ENCODE data around the gene TEX101.
"Not testable (repeated sequence)": the region's sequence is repeated elsewhere in the genome, so short reads cannot be mapped to it uniquely, and the experiment has no call there.

DNA sequence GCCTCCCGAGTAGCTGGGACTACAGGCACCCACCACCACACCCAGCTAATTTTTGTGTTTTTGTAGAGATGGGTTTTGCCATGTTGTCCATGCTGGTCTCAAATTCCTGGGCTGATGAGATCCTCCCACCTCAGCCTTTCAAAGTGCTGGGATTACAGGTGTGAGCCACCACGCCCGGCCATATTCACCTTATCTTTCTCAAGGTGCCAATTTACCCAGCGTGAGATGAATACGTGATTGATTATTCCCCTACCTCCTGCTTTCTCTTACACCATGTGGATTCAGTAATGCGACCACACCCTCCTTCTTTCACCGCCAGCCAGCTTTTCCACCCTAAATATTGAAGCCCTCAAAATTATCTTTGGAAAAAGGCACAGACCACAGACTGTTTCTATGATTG, 31.4 kb upstream of the TEX101 start:
- TF ChIP-seq POLR2AphosphoS5 (IDR thresholded peaks at IDR 0.05), result not testable (repeated sequence)
- TF ChIP-seq, protein P1, sequence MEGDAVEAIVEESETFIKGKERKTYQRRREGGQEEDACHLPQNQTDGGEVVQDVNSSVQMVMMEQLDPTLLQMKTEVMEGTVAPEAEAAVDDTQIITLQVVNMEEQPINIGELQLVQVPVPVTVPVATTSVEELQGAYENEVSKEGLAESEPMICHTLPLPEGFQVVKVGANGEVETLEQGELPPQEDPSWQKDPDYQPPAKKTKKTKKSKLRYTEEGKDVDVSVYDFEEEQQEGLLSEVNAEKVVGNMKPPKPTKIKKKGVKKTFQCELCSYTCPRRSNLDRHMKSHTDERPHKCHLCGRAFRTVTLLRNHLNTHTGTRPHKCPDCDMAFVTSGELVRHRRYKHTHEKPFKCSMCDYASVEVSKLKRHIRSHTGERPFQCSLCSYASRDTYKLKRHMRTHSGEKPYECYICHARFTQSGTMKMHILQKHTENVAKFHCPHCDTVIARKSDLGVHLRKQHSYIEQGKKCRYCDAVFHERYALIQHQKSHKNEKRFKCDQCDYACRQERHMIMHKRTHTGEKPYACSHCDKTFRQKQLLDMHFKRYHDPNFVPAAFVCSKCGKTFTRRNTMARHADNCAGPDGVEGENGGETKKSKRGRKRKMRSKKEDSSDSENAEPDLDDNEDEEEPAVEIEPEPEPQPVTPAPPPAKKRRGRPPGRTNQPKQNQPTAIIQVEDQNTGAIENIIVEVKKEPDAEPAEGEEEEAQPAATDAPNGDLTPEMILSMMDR (IDR thresholded peaks at IDR 0.05), result not testable (repeated sequence)

Data from breast epithelium (tissue), 3 donors.